NCI-H524 (cell line): ENCODE data around the gene MAML2.

Experiments
- DNase-seq, 2 experiments: peaks; one replicate each; lab custom pipeline; 2025; lab: John Stamatoyannopoulos, UW

The MAML2 gene

DNA sequence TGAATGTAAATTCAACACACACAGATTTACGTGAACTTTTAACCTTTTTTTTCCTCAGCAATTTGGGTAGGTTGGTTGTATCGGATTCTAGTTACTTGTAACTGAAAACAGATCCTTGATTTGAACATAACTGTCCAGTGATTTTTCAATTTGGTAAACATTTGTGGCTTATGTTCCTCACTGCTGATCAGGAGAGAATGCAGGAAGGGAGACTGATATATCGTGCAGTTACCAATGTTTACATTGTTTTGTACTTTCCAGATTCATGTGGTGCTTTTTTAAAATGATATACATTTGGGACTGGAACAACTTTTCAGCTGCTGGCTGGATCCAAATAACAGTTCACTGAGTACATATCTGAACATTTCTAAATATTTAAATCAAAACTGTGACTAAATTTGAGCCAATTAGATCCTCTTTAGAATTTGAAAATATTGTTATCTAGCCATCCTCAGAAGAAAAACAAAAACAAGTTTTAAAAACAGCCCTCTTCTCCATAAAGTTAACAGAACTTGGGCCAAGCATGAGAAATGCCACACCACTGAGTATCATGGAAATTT is 334.8 kb downstream of the MAML2 start:
- no peak for DNase-seq

DNA sequence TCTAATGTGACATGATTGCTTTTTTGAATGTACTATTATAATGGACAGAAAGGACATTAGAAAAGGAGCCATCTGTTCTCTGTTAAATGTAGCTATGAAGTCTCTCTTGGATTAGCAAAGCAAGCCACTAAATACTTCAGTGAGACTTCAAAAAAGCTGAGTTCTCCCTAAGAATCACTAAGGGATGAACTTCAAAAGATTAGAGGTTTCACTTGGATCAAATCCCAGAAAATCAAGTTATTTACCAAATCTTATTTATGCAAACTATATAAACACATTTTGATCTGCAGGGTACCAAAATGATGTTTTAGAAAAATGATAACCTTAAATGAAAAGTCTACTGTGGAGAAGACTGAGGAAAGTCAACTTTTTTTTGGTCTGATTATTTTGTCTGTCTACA is 337.0 kb downstream of the MAML2 start:
- peak in 1 of 2 experiments; percentile 3 for DNase-seq

DNA sequence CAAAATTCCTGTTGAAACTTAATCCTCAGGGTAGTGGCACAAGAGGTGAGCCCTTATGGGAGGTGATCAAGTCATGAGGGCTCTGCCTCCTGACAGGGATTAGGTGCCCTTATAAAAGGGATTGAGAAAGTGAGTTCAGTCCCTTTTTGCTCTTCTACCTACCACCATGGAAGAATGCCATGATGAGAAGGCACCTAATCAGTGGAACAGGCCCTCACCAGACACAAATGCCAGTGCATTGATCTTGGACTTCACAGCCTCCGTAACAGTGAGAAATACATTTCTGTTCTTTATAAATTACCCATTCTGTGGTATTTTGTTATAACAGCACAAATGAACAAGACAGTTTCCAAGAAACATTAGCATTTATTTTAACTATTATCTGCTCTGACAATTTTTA is 338.1 kb downstream of the MAML2 start:
- no peak for DNase-seq

DNA sequence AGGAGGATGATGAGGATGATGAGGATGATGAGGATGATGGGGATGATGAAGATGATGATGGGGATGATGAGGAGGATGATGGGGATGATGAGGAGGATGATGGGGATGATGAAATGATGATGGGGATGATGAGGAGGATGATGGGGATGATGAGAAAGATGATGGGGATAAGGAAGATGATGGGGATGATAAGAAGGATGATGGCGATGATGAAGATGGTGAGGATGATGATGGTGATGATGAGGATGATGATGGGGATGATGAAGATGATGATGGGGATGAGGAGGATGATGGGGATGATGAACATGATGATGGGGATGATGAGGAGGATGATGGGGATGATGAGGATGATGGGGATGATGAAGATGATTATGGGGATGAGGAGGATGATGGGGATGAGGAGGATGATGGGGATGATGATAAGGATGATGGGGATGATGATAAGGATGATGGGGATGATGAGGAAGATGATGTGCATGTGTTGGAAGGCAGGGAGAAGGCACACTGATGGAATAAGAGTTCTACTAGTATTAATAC is 340.2 kb downstream of the MAML2 start:
- no peak for DNase-seq

DNA sequence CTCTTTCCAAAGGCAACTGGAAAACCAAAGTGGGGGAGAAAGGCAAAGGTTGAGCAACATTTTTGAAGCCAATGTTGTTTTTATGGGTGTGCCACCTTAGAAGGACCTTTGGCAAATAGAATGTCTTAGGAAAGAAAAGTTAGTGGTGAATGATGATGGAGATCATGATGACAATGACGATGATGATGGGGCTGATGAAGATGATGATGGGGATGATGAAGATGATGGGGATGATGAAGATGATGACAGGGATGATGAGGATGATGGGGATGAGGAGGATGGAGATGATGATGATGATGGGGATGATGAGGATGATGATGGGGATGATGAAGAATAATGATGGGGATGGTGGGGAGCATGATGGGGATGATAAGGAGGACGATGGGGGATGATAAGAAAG is 340.7 kb downstream of the MAML2 start:
- DNase-seq: no peak

DNA sequence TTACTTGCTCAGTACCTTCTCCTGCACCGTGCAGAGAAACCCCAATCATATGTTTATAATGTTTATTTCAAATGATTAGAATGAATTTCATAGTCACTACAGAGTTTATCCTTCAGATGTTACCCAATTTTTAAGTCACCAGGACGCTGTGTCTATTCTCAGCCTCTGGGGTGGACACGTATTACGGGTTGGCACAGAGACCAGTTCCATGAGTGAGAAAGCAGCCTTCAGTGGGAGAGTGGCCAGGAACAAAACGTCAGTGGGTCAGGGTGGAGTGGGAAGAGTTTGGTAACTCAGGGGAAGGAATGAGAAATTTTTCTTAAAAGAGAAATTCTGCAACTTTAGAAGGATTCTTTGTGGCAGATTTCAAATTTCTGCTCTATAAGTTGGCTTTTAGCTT is 342.0 kb downstream of the MAML2 start:
- no peak for DNase-seq

DNA sequence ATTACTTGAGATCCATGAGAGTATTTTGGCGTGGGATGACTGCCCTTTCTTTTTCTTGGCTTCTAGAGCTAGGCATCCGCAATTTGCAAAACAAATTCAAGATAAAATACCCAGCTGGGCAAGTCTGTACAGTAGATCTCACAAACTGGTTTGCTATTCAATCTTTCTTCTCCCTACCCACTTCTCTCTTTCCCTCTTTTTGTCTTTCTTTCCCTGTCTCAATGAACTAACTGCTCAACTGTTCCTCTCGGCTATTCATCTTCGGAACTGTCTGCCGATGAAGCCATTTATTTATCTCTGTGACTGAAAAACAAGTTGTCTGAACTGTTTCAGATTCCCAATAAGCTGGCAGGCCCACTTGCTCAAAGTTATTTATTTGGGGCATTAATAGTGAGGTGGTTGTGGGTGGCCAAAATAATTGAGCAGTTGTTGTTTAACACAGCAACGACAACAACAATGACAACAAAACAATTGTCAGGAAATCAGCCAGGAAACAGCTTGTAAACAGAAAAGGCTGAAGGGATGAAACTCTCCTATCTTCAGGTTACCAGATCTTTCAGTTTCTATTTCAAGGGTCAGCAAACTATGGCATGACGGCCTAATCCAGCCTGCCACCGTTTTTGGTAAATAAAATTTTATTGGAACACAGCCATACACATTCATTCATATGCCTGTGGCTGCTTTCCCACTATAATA is 343.1 kb downstream of the MAML2 start:
- no peak for DNase-seq

DNA sequence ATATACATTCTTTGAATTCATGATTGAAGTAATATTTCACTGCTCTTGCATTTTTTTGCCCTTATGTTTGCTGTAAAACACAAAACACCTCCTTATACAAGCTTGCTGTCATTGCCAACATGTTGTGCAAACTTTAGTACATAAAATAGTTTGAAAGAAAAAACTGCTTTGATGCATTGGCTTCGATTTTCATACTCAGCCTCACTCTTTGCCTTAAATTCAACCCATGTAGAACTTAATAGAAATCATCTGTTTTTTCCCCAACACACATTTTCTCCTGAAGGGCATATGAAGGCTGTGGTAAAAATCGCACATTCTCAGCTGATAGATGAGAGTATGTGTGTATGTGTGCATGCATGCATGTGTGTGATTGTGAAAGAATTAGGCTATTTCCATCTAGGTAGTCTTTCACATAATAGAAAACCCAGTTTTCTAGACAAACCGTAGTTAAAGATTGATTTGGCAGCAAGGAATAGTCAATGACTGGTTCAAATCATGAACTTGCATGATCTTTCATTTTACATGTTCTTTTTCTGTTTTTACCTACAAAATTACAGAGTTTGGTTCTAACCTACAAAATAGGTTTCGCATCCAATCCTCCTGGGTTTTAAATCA is 346.3 kb downstream of the MAML2 start:
- DNase-seq: no peak

DNA sequence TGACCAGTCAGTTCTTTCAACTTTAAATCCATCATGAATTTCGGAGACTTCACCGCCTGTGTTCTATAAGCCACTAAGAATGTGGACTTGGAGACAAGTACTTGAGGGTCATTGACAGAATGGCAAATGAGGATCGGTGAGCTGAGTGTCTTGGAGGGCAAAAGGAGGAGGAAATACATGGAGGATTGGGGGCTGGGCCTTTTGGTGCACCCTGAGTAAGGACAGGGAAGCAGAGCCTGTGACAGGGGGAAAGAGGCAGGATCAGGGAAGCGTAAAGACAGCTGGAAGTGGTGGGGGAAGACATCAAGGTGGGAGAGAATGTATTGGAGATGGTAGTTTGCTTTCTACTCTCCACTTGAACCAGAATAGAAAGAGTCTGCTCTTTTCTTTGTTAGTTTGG is 348.7 kb downstream of the MAML2 start:
- DNase-seq: no peak

DNA sequence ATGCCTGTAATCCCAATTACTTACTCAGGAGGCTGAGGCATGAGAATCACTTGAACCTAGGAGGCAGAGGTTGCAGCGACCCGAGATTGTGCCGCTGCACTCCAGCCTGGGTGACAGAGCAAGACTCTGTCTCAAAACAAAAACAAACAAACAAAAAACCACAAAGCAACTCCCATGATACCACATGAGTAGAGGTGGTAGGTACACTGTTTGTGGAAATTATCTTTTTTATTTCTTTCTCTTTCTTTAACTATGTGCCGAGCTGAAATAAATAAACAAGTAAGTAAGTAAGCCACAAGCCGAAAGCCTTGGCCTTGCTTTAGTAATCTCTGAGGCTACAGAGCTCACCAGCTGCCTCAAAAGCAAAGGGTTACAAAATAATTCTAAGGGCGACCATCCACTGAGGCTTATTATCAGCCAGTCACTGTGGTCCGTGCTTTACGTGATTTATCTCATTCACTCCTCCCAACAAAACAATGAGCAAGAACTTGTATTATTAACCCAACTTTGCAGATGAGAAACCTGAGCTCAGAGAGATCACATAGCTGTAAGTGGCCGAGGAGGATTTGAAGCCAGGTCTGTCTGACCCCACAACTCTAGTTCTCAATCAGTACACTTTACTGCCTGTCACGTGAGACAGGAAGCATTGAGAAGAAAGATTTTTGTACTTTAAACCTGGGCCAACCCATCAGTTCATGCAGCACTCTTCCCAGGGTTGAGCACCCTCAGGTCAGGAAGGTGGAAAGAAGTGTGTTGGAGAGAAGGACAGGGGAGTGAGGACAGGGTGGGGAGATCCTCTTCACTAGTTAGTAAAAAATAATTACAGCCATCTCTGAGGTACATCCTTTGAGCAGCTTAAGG is 349.3 kb downstream of the MAML2 start:
- no peak for DNase-seq

DNA sequence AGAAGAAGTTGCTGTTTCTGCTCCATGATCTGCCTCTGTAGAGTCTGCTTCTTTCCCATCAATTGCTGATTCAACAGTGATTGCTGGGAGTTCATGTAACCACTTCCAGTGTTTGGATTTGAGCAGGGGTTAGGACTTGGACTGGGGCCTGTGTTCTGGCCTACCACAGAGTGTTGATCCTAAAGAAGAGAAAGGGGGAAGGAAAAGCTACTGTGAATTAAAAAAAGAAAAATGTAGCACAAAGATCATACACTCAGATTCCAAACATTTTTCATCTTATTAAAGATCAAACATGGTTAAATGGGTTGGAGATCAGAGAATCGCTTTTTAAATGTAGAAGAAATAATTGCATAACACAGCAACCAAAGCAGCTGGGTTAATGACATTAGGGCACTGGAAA is 351.4 kb downstream of the MAML2 start:
- DNase-seq: no peak

DNA sequence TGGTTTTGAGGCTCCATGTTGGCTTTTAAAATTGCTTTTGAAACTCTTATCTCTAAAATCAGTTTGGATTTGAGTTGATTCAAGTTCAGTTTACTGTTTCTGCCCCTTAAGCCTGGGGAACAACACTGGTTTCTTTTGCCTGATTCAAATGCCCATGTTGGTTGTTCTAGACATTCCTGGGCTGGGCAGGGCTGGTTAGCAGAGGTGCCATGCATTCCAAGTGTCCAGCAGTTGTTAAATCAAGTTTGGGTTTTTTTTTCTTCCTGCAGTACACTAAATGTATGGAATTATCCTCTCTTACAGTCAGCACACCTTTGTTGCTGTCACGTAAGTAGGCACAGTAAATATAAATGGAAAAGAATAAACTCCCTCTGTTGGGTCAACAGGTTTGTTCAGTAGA is 351.9 kb downstream of the MAML2 start:
- DNase-seq: no peak

DNA sequence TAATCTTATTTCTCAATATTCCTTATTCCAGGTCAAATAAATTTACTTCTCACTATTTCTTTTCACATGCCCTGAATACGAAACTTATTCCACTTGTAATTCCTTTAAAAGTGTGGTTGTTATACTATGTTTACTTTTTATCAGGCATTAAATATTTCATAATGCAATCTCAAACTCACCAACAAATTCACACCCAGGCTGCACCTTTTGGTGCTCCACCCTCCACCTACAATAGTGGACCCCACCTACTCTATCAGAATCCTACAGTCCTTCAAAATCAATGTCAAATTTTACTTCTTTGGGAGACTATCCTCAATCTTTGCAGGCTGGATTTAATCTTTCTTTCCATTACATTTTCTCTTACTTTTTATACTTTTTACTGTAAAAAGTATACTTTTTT is 353.2 kb downstream of the MAML2 start:
- no peak for DNase-seq

DNA sequence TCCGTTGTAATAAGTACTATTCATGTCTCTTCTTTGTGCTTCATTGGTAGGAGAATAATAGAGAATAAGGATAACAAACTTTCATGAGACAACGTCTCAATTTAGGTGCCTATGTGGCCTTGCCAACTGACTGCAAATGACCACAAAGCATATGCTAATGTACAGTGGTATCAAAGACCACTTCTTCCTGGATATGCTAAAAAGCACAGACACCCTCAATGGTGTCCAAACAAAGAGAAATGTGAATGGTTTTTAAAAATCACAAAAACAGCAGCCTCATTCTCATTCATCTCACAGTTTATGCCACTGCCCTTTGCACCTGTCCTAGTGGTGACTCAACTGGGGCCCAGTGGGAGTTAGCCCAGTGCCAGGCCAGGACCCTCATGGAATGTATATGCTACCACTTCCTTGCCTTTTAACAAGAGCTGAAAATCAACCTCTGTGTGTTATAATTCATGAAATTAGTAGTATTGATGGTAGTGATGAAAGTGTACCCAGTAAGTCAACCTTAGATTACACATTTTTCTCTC is 353.9 kb downstream of the MAML2 start:
- no peak for DNase-seq

DNA sequence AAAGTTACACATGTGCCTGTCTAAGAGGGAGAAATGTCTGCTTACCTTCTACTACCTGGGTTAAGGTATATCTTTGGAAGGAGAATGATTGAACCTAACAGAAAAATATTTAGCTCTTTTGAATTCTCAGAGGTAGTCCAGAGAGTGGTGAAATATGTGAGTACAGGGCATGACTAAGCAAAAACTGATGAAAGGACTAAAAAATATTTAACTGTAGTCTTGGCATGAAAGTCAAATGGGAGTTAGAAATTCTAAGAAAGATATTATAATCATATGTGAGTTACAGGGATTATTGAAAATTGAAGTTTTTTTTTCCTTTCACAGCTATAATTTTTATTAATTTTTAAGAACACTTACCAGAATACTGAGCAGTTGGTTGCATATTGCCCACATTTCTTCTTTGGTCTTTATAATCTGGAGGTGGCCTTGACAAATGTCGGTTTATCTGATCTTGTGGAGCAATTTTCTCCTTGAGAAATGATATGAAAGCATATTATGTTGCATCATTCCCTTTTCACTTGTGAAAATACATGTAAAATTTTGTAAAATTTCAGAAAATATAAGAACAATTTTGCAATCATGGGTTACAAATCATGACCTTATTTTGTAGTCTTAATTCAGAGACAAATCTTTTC is 357.7 kb downstream of the MAML2 start:
- no peak for DNase-seq

DNA sequence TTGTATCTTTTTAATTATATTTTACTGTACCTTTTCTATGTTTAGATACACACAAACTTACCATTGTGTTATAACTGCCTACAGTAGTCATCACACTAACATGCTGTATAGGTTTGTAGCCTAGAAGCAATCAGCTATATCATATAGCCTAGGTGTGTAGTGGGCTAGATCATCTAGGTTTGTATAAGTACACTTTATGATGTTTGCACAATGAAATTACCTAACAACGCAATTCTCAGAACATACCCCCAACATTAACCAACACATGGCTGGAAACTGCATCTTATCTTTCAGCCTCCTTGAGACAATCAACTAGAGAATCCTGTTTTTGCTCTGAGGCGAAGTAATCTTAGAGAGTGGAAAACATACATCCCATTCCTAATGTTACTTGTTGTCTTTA is 358.9 kb downstream of the MAML2 start:
- no peak for DNase-seq

DNA sequence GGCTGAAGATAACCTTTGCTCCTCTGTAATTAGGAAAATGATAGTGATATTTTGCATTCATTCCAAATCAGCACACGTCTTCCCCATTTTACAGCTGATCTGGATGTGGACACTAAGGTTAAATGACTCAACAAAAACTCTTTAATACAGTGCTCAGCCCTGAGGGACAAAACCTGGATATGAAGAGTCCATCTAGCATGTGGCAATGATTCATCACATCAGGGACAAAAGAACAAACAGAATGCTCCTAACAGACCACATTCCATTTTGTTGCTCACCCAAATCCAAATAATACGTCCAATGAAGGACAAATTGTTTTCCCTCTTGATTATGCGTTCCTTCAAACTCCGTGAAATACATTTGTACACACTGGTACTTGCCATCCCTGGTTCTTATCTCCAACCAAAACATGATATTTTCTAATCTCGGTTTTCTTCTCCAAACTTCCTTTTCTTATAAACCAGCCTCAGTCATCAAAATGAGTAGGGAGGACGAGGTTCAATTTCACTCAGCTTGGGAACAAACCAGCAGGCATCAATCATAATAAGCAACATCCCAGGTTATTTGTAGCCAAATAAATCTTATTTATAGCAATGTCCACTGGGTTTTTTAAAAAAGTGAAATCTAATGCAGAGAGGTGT is 365.3 kb downstream of the MAML2 start:
- DNase-seq: no peak

DNA sequence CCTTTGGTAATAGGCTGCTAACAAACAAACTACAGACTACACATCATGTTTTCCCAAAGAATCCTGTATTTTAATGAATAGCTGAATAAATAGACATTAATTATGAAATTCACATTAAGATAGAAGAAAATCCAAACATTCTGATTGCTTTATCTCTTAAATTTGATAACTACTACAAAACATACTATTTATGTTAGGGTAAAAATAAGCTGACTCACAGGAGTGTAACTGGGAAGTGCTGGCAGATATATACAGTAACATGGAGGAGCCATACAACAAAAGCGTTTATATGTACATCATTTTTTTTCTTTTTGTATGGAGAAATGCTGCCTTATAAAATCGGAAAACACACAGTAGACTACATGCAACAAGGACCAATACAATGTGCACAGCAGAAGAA is 366.4 kb downstream of the MAML2 start:
- DNase-seq: no peak

DNA sequence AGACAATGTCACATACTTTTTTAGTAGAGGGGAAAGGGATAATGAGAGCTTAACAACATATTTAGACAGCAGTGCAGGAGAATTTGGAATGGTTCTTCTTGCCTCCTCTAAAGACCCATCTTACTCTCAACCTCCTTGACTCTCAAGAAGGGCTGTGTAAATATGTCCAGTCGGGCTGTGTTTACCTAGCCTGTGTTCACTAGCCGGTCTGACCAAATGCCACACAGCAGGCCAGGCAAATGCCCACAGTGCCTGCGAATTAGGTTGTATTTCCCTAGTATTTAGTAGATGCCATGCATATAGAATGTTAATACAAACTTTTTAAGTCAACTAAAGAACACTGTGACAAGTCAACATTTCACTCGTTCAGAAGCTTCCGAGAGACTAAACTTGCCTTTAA is 367.7 kb downstream of the MAML2 start:
- DNase-seq: no peak

DNA sequence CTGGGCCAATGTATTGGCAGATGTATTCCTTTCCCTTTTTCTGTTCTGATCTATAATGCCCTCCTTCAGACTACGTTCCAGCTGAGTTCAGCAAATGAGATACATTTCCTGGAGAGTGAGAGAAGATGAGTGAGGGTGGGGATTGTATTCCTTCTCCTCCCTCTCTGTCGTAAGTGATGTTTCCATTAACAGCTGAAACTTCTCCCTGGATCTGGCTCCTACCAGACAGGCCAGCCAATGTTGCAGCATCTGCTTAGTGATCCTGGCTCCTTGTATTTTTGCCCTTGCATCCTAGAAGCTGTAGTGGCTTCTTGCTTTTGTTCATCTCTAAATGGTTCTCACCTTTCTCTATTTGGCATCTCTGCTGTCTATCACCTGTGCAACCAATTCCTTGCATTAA is 370.9 kb downstream of the MAML2 start:
- no peak for DNase-seq

DNA sequence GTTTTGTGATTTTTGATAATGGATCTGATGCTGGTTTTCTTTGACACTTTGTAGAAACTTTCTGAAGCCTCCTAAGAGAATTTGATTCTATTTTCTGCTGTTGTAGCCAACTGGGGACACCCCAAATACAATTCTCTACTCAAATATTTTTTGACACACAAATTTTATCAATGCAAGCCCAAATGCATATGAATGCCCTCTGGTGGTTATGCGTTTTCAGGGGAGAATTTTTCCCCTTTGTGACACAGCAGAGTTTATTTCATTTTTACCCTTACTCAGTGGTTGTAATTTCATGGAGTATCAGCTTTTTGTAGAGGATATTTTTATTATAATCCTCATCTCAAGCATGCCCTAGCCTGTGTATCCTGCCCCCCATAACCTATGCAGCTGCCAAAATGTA is 374.4 kb downstream of the MAML2 start:
- no peak for DNase-seq
